Cardiac muscle cell (in vitro differentiated cells and primary cell): ENCODE results near the gene FCGR3A. TPM values are rescaled to one million over a fixed set of nuclear protein-coding genes. Genes with fewer than 3 reads are reported as not detected.
A peak's percentile ranks its signal among the peaks of the same experiment; 100 is the strongest.
"Not testable (repeated sequence)": the region's sequence is repeated elsewhere in the genome, so short reads cannot be mapped to it uniquely, and the experiment has no call there.

Experiments used
- DNase-seq, 2 donors: peaks; one replicate each; pipeline versions ENCODE4 v3.0.0 to v3.0.0-alpha.2; 2010 to 2017; ENCODE audit warnings: low read depth in 1 of 2, low spot score in 1 of 2
- H3K27ac ChIP-seq: fragments of 200-600 bp; sonication (generic); 2 replicates; pipeline ENCODE4 v1.5.1; 2016
- H3K27me3 ChIP-seq: fragments of 200-600 bp; sonication (generic); 2 replicates; pipeline ENCODE4 v1.6.0; 2016; ENCODE audit warnings: control low read depth
- H3K36me3 ChIP-seq: fragments of 200-600 bp; sonication (generic); 2 replicates; pipeline ENCODE4 v1.5.1; 2016; ENCODE audit warnings: control low read depth
- H3K4me1 ChIP-seq: fragments of 200-600 bp; sonication (generic); 2 replicates; pipeline ENCODE4 v1.8.1; 2017; ENCODE audit warnings: low read depth, mild to moderate bottlenecking, mixed run types
- H3K4me3 ChIP-seq: fragments of 200-600 bp; sonication (generic); 2 replicates; pipeline ENCODE4 v1.5.1; 2016; ENCODE audit warnings: mild to moderate bottlenecking
- H3K9me3 ChIP-seq: fragments of 200-600 bp; sonication (generic); 2 replicates; pipeline ENCODE4 v1.5.1; 2017; ENCODE audit warnings: low read depth, mild to moderate bottlenecking, control low read depth
- CTCF ChIP-seq: IDR thresholded peaks from 2 replicates; pipeline ENCODE4 v1.5.1; 2012; ENCODE audit warnings: low read depth, mild to moderate bottlenecking, low read length
- polyA plus RNA-seq: library from polyadenylated mRNA; unstranded; fragments of >200 nt; fragmentation: Nextera tagmentation; extraction: Ambion mirVana; gene quantifications from 2 replicates; pipeline ENCODE4 v1.2.1, GENCODE V29; 2016
- total RNA-seq: library from RNA; depleted of rRNA; stranded (reverse); fragments of >200 nt; gene quantifications from 2 replicates; pipeline ENCODE4 v1.2.3, GENCODE V29; 2016

FCGR3A gene
- total RNA-seq (not detected in 2 replicates), polyA plus RNA-seq (not detected in 2 replicates)

- H3K27me3 ChIP-seq, result no peaks in the 10 kb centered on the region
- no peak within 1 kb of the TSS for H3K4me3 ChIP-seq
- TF ChIP-seq CTCF, result no peak
- DNase-seq, result no peak
- no peaks in the 10 kb centered on the region for H3K36me3 ChIP-seq
- no peaks in the 10 kb centered on the region for H3K9me3 ChIP-seq
- no peak within 1 kb of the TSS for H3K27ac ChIP-seq
- H3K4me1 ChIP-seq, result no peaks in the 10 kb centered on the region
These were observed at the start of gene FCGR3A for GRCh38 chr1:161549652-161550051. TSS of gene FCGR3A (minus strand) at chr1:161549818. CDS start at chr1:161549736, 82 bp downstream.

GRCh38 chr1:161597077-161597476 is 47.5 kb upstream of the FCGR3A start:
- not testable (repeated sequence) for DNase-seq, H3K27ac ChIP-seq

GRCh38 chr1:161595583-161595982 is 46.0 kb upstream of the FCGR3A start:
- not testable (repeated sequence) for H3K36me3 ChIP-seq, H3K4me1 ChIP-seq, H3K9me3 ChIP-seq, DNase-seq, H3K27me3 ChIP-seq, H3K4me3 ChIP-seq, H3K27ac ChIP-seq

More at GRCh38 chr1:161597077-161597476, 47.5 kb upstream of the FCGR3A start:
- not testable (repeated sequence) for H3K4me1 ChIP-seq, H3K4me3 ChIP-seq, H3K9me3 ChIP-seq, H3K36me3 ChIP-seq, H3K27me3 ChIP-seq

- not testable (repeated sequence) for H3K9me3 ChIP-seq, DNase-seq, H3K36me3 ChIP-seq, H3K4me1 ChIP-seq, H3K4me3 ChIP-seq, H3K27me3 ChIP-seq, H3K27ac ChIP-seq
These were observed 45.6 kb upstream of the FCGR3A start for GRCh38 chr1:161595173-161595572.

- H3K27ac ChIP-seq, H3K4me1 ChIP-seq, H3K9me3 ChIP-seq, H3K4me3 ChIP-seq, H3K27me3 ChIP-seq, H3K36me3 ChIP-seq, DNase-seq: not testable (repeated sequence)
These were observed 44.8 kb upstream of the FCGR3A start for GRCh38 chr1:161594269-161594984.

- H3K36me3 ChIP-seq, H3K4me3 ChIP-seq, H3K27ac ChIP-seq, H3K27me3 ChIP-seq, H3K4me1 ChIP-seq, DNase-seq, H3K9me3 ChIP-seq: not testable (repeated sequence)
These were observed 43.6 kb upstream of the FCGR3A start for GRCh38 chr1:161593092-161593755.

- H3K9me3 ChIP-seq, H3K4me1 ChIP-seq, H3K36me3 ChIP-seq, H3K27ac ChIP-seq, DNase-seq, H3K4me3 ChIP-seq, H3K27me3 ChIP-seq: not testable (repeated sequence)
These were observed 43.0 kb upstream of the FCGR3A start for GRCh38 chr1:161592586-161592985.

- not testable (repeated sequence) for H3K27ac ChIP-seq, H3K4me1 ChIP-seq, H3K9me3 ChIP-seq, H3K4me3 ChIP-seq, DNase-seq, H3K36me3 ChIP-seq, H3K27me3 ChIP-seq
These were observed 40.3 kb upstream of the FCGR3A start for GRCh38 chr1:161589920-161590319.

GRCh38 chr1:161589365-161589764 is 39.7 kb upstream of the FCGR3A start:
- not testable (repeated sequence) for H3K4me1 ChIP-seq, H3K4me3 ChIP-seq, H3K9me3 ChIP-seq, H3K36me3 ChIP-seq, H3K27me3 ChIP-seq, H3K27ac ChIP-seq
- peak in 1 of 2 donors; percentile 25 for DNase-seq

- H3K9me3 ChIP-seq, H3K27ac ChIP-seq, H3K27me3 ChIP-seq, H3K36me3 ChIP-seq, DNase-seq, H3K4me1 ChIP-seq, H3K4me3 ChIP-seq: not testable (repeated sequence)
These were observed 39.0 kb upstream of the FCGR3A start for GRCh38 chr1:161588596-161588995.

- not testable (repeated sequence) for H3K9me3 ChIP-seq, H3K4me1 ChIP-seq, H3K36me3 ChIP-seq, H3K27ac ChIP-seq, H3K27me3 ChIP-seq, DNase-seq, H3K4me3 ChIP-seq
These were observed 33.3 kb upstream of the FCGR3A start for GRCh38 chr1:161582882-161583281.

- H3K4me3 ChIP-seq, H3K9me3 ChIP-seq, H3K27ac ChIP-seq, DNase-seq, H3K36me3 ChIP-seq, H3K4me1 ChIP-seq, H3K27me3 ChIP-seq: not testable (repeated sequence)
These were observed 31.4 kb upstream of the FCGR3A start for GRCh38 chr1:161580879-161581537.
